ENCODE results near the gene NCKAP5.

Gene NCKAP5

GRCh38 chr2:133508546-133509165 is 59.6 kb downstream of the NCKAP5 start:
- H3K4me1 ChIP-seq (ENCODE audit: insufficient read depth, low read length) = no peaks in the 10 kb centered on the region
- no peaks in the 10 kb centered on the region for H3K79me2 ChIP-seq (ENCODE audit: insufficient read depth, low read length)
- no peak overlapping the region for H3K9ac ChIP-seq (ENCODE audit: low read depth, low read length)
- H3K27me3 ChIP-seq (ENCODE audit: insufficient read depth, low read length, poor library complexity) = peaks cover 3% of the 10 kb centered on the region
- no peak overlapping the region for H3K27ac ChIP-seq (ENCODE audit: low read length)
- no peak overlapping the region for H3K4me3 ChIP-seq (ENCODE audit: low read depth in 1 of 2, low read length in 2 of 2)
- H2AFZ ChIP-seq (ENCODE audit: low read depth, low read length) = no peak overlapping the region
- no peaks in the 10 kb centered on the region for H3K9me3 ChIP-seq (ENCODE audit: insufficient read depth, low read length, severe bottlenecking)
- DNase-seq (no peak), ATAC-seq (ENCODE audit: insufficient read depth, low read depth) (no peak)
- no peaks in the 10 kb centered on the region for H3K36me3 ChIP-seq (ENCODE audit: insufficient read depth, low read length)
- TF ChIP-seq EZH2 (IDR thresholded peaks at IDR 0.05; ENCODE audit: borderline replicate concordance, low read depth, low read length, severe bottlenecking) = no peak
- no peak for TF ChIP-seq CTCF (IDR thresholded peaks at IDR 0.05; ENCODE audit: borderline replicate concordance, extremely low read depth, low read length, poor library complexity, severe bottlenecking)
- H3K4me2 ChIP-seq (ENCODE audit: insufficient read depth, low read length) = no peak overlapping the region
- H4K20me1 ChIP-seq (ENCODE audit: insufficient read depth, low read length) = no peaks in the 10 kb centered on the region

- no peak for DNase-seq
- Histone ChIP-seq H3K9ac (ENCODE audit: low read depth, low read length) (no peak overlapping the region), H3K27ac (ENCODE audit: low read length) (no peak overlapping the region), H4K20me1 (ENCODE audit: insufficient read depth, low read length) (no peaks in the 10 kb centered on the region), H3K4me3 (ENCODE audit: low read depth in 1 of 2, low read length in 2 of 2) (no peak overlapping the region), H3K4me1 (ENCODE audit: insufficient read depth, low read length) (no peaks in the 10 kb centered on the region), H3K27me3 (ENCODE audit: insufficient read depth, low read length, poor library complexity) (no peaks in the 10 kb centered on the region), H2AFZ (ENCODE audit: low read depth, low read length) (no peak overlapping the region), H3K36me3 (ENCODE audit: insufficient read depth, low read length) (no peaks in the 10 kb centered on the region), H3K79me2 (ENCODE audit: insufficient read depth, low read length) (no peaks in the 10 kb centered on the region), H3K4me2 (ENCODE audit: insufficient read depth, low read length) (no peak overlapping the region), H3K9me3 (ENCODE audit: insufficient read depth, low read length, severe bottlenecking) (no peaks in the 10 kb centered on the region)
- no peak for ATAC-seq (ENCODE audit: insufficient read depth, low read depth)
- TF ChIP-seq CTCF (IDR thresholded peaks at IDR 0.05; ENCODE audit: borderline replicate concordance, extremely low read depth, low read length, poor library complexity, severe bottlenecking) (no peak), EZH2 (IDR thresholded peaks at IDR 0.05; ENCODE audit: borderline replicate concordance, low read depth, low read length, severe bottlenecking) (no peak)
Measured at GRCh38 chr2:133506996-133507395, 61.3 kb downstream of the NCKAP5 start.

GRCh38 chr2:133504566-133505505 is 63.4 kb downstream of the NCKAP5 start:
- H3K9ac ChIP-seq (ENCODE audit: low read depth, low read length) = no peak overlapping the region
- no peaks in the 10 kb centered on the region for H4K20me1 ChIP-seq (ENCODE audit: insufficient read depth, low read length)
- no peaks in the 10 kb centered on the region for H3K36me3 ChIP-seq (ENCODE audit: insufficient read depth, low read length)
- no peak overlapping the region for H2AFZ ChIP-seq (ENCODE audit: low read depth, low read length)
- ATAC-seq (ENCODE audit: insufficient read depth, low read depth) = no peak
- no peak overlapping the region for H3K4me2 ChIP-seq (ENCODE audit: insufficient read depth, low read length)
- no peaks in the 10 kb centered on the region for H3K27me3 ChIP-seq (ENCODE audit: insufficient read depth, low read length, poor library complexity)
- H3K27ac ChIP-seq (ENCODE audit: low read length) = no peak overlapping the region
- H3K79me2 ChIP-seq (ENCODE audit: insufficient read depth, low read length) = no peaks in the 10 kb centered on the region
- no peak for DNase-seq
- H3K4me1 ChIP-seq (ENCODE audit: insufficient read depth, low read length) = no peaks in the 10 kb centered on the region
- H3K4me3 ChIP-seq (ENCODE audit: low read depth in 1 of 2, low read length in 2 of 2) = no peak overlapping the region
- TF ChIP-seq EZH2 (IDR thresholded peaks at IDR 0.05; ENCODE audit: borderline replicate concordance, low read depth, low read length, severe bottlenecking) (no peak), CTCF (IDR thresholded peaks at IDR 0.05; ENCODE audit: borderline replicate concordance, extremely low read depth, low read length, poor library complexity, severe bottlenecking) (no peak)
- H3K9me3 ChIP-seq (ENCODE audit: insufficient read depth, low read length, severe bottlenecking) = no peaks in the 10 kb centered on the region

All from DND-41 (cell line).